ENCODE data around the gene KLF11.

Gene KLF11

DNA sequence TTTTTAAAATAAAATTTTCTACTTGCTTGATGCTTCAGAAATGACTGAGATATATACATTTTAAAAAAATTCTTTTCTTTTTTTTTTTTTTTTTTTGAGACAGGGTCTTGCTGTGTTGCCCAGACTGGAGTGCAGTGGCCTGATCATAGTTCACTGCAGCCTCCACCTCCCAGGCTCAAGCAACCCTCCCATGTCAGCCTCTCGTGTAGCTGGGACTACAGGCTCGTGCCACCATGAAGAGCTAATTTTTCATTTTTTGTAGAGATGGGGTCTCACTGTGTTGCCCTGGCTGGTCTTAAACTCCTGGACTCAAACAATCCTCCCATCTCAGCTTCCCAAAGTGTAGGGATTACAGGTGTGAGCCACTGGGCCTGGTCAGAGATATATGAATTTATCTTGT is 24.0 kb downstream of the KLF11 start:
- no peak for FAIRE-seq

DNA sequence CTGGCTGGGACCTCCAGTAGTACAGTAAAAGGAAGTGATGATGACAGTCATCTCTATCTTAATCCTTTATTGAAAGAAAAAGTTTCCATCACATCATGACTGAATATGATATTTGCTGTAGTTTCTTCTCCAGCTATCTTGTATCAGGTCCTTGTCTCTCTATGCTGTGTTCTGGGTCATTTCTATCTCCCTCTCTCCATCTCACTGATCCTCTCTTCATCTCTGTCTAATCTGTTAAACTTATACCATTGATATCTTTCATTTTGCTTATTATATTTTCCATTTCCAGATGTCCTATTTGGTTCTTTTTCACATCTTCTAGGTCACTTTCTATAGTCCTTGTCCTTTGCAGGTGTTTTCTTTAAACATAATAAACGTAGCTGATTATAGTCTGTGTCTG is 24.5 kb downstream of the KLF11 start:
- no peak for FAIRE-seq

DNA sequence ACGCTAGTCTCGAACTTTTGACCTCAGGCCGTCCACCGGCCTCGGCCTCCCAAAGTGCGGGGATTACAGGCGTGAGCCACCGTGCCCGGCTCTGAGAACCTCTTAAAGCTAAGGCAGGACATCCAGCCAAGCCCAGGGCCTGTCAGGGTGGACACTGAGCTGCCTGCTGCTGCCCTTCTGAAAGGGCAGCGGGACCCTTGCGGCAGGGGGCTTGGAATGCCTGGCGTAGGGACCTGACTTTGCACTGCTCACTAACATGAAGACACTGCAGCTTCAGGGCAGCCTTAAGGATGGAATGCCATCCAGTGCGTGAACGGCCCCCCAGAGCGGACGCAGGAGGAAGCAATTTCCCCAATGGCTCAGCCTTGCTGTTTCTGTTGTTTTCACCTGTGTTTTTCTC is 27.8 kb downstream of the KLF11 start:
- FAIRE-seq, result no peak

DNA sequence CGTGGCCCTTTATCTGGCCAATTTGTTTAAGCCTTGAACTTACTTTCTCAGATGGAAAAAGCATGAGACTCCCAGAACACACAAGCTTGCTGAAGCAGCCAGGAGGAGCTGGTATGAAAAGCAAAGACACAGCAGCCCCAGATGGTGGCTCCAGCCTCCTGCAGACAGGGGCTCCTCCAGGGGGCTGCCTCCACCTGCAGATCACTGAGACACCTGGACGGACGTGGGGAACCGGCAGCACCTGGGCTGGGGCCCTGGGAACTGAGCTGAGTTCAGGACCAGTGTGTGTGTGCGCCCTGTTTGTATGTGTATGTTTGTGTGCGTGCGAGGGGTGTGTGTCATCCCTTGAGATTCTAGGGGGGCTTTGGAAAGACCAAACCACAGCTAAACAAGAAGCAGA is 28.2 kb downstream of the KLF11 start:
- no peak for FAIRE-seq

DNA sequence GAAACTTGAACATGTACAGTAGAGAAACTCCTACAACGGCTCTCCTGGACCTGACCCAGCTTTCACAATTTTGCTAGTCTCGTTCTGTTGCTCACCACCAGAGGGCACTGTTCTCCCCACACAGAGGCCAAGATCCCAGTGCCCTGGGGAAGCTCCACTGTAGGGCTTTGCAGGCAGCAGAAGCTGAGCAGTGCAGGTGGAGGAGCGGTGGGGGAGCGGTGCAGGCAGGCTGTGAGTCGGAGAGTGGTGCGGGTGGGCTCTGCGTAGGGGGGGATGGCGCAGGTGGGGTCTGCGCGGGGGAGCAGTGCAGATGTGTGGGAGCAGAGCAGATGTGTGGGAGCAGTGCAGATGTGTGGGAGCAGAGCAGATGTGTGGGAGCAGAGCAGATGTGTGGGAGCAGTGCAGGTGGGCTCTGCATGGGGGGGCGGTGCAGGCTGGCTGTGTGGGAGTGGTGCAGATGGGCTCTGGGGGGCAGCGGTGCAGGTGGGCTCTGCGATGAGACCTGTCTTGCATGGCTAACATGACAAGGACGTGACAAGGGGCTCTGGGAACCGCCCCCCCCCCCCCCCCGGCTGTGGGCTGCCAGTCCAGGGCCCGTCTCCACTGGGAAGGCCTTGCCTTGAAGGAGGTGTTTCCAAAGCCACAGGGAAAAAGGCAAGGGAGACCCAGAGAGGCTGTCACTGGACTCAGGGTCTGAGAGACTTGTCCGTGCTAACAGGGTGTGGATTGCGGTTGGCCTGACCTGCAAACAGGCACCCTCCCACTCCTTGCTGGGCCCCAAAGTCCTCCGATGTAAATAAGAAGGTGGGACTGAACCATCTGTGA is 29.5 kb downstream of the KLF11 start:
- FAIRE-seq, result no peak

DNA sequence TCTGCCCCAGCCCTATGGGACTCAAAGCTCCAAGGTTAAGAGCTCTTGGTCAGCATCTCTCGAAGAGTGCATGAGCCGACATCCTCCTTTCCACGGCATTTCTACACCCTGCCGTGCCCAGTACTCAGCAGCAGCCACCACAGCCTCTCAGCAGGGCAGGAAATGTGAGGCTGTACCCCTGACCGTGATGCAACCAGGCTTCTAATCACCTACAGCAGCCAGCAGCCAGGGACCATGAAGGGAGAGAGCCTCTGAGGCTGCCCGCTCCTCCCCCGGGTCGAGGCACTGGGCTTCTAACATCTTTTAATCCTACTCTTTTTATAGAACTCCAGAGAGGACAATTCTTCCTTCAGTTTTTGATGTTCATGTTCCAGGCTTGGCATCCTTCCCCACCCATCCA is 30.4 kb downstream of the KLF11 start:
- no peak for FAIRE-seq

DNA sequence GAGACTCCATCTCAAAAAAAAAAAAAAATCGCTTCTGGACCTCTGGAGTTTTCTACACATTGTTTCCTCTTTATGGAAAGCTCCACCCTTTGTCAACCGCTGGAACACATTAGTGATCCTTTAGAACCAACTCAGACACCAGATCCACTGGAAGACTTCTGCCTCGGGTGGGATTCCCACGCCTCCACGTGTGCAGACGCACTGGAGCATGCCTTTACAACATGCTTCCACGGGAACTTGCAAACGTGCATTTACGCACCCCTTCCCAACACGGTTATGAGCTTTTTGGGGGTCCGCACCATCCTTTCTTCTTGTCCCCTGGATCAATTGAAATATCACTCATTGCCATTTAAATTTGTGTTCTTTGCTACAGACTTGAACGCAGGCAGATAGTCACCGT is 31.8 kb downstream of the KLF11 start:
- no peak for FAIRE-seq

DNA sequence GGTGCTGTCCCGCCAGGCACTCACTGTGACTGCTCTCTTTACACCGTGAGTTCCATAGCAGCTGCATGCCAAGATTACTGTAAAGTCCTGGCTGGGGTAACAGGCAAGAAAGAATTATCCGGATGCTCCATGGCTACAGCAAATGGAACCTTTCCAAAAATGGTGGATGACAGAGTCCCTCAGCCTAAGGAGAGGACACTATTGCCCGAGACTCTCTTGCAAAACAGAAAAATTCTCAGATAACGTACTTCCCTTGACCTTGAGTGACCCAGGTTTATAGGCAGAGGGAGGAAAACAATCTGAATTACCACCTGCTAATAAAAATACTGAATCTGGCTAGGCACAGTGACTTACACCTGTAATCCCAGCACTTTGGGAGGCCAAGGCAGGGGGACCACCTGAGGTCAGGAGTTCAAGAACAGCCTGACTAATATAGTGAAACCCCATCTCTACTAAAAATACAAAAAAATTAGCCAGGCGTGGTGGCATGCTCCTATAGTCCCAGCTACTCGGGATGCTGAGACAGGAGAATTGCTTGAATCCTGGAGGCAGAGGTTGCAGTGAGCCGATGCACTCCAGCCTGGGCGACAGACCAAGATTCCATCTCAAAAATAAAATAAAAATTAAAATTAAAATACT is 32.3 kb downstream of the KLF11 start:
- FAIRE-seq, result no peak

DNA sequence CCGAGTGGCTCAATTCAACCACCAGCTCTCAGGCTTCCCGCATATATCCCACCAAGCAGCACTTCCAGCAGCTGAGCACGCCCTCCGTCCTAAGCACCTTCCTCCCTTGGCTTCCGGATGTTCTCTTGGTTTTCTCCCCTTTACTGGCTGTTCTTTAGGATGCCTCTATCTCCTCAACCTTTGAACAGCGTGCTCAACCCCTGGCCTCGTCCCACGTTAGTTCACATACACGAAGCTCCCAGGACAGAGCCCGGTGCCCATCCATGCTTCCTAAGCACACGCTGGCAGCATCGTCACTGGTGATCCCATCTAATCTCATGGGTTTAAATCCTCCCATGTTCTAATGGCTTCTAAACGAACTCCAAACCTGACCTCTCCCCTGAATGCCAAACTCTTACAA is 33.2 kb downstream of the KLF11 start:
- FAIRE-seq, result no peak

DNA sequence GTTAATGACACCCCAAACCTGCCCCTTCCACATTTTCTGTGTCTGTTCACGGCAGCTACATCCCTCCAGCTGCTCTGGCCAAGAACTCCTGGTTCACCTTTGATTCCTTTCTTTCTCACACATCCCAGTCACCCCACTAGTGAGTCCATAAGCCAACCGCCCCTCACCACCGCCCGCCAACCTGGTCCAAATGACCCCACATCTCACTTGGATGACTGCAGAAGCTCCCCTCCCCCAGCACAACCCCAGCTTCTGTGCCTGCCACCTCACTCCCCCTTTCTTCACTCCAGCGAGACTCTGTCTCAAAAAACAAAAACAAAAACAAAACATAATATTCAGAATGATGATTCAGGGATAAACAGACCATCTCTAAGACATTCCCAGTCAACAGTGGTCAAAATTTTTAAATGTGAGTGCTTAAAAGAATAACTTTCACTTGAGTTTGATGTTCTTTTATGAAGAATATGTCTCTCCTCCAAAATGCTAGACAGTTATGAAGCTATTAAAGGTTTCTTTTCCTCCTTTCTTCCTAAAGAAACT is 33.7 kb downstream of the KLF11 start:
- no peak for FAIRE-seq

DNA sequence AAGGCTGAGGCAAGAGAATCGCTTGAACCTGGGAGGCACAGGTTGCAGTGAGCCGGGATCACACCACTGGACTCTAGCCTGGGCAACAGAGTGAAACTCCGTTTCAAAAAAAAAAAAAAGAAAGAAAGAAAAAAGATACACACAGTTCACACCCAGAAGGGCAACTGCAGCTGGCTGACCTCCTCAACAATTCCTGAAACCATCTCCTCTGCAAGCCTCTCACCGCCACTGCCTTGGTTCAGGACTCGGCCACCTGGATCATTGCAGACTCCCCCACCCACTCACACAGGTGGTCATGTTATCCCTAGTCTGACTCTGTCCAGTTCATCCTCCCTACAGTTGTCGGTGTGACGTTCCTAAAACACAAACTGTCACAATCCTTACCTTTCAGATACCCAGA is 34.7 kb downstream of the KLF11 start:
- FAIRE-seq, result no peak

DNA sequence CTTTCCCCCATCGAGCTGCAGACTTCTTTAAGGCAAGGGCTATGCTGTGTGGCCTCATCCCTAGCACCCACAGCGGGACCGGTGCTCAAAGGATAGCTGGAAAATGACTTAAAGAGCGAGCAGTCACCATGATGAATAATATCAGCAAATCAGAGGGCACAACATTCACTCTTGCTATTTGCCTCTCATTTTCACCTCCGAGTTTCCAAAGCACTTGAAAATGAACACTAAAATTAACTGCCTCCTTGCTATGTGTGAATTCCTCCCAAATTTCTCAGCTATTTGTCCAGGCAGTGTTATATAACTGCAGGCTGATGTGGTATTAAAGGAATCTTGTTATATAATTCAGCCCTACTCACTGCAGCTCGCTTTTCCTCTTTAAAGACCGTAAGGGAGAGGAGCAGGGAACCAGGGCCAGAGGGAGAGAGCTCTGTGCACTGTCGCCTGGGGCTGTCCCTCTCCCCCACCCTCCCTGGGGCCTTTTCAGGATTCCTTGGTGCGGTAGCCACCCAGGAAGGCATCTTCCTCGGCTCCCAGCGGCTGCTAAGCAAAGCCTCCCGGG is 35.4 kb downstream of the KLF11 start:
- FAIRE-seq, result no peak

DNA sequence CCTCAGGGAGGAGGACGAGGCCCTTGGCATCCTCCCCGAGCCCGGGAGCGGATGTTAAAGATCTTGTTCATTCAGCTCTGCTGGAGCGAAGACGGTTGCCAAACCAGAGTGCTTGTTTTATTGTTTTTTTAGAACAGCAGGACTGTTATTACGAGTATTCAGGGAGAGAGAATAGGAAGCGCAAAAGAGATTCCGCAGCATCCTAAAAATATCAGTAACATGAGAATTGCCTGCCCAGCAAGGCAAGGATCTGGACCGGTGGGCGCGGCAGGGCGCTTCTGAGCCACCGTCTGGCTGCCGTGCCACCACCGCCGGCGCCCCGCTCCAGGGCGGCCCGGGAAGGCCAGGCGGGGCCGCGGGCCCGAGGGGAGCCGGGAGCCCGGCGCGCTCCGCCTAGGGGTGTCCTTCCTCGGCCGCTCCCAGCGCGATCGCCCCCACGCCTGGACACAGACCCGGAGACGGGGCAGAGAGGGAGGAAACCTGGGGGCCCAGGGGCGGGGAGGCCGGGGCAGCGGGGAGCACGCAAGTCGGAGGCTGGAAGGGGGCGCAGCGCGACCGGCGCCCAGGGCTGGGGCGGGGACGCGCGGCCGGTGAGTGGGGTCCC is 36.0 kb downstream of the KLF11 start:
- no peak for FAIRE-seq

DNA sequence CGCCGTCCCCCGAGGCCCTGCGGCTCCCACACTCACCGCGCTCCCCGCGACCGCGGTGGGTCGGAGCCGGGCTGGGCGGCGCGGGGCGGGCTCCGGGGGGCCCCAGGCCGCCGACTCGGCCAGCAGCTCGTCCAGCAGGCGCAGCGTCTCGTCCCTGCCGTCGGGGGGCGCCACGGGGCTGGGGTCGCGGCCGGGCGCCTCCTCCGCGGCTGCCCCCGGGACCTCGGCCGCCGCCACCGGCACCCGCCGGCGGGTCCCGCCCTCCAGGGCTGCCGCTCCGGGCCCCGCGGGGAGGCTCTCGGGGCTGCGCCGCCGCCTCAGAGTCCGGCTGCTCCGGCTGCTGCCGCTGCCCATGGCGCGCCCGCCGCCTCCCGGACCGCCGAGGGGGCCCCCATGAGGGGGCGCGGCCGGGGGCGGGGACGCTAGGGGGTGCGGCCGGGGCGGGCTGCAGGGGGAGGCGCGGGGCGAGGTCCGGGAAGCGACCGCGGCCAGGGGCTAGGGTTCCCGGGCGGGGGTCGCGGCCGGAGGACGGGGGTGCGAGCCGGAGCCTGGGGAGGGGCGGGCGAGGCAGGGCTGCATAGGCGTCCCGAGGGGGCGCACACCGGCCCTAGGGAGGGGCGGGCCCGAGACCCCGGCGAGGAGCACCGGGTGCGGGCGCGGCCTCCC is 36.7 kb downstream of the KLF11 start, which contains the start of gene CYS1:
TSS of gene CYS1 (minus strand) at position 542 of the 666 bp plus-strand sequence. CDS start at position 354, 188 bp downstream.
- FAIRE-seq, result no peak

DNA sequence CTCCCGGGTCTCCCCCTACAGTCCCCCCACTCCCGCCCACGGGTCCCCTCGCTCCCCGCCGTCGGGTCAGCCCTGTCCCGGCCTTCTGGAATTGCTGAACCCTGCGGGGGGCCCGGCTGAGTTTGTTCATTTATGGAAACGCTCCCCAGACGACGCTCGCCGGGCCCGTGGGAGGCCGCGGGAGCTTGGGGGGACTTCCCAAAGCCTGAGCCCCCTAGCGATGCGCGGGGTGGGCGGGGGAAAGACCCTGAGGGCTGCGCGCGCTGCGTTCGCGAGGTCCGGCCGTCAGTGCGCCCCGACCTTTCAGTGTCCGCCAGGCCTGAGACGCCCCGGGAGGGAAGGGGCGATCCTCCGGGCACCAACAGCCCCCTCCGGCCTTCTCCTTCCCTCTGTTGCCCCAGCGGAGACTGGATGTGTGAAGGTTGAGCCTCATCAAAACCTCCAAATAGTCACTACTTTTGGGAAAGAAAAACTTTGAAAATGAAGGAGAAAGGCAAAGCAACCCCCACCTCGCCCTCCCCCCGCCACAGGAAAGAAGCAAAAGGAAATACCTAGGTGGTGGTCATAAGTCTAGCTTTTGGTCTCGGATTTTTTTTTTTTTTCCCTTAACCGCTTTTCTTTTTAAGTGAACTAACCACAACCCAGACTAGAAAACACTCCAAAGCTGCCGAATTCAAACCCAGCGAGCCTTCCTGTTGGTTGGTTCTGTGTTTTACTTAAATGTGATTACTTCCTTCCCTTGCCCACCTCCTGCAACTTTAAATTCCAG is 37.4 kb downstream of the KLF11 start:
- FAIRE-seq, result no peak

DNA sequence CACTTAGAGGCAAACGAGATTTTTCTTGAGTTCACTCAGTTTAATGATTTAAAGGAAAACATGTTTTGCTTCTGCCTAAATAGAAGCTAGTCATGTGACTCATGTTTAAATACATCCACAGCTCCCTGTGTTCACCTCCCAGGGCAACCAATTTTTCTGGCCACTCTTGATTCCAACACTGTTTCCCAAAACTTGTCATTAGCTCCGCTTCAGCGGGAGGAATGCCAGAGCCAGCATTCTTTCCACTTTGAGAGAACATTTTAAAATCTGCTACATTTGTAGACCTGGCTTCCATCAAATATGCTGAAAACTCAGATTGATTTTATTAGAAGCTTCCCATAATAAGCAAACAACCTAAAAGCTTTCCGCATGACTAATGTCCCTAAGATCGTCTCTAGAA is 39.7 kb downstream of the KLF11 start:
- no peak for FAIRE-seq

DNA sequence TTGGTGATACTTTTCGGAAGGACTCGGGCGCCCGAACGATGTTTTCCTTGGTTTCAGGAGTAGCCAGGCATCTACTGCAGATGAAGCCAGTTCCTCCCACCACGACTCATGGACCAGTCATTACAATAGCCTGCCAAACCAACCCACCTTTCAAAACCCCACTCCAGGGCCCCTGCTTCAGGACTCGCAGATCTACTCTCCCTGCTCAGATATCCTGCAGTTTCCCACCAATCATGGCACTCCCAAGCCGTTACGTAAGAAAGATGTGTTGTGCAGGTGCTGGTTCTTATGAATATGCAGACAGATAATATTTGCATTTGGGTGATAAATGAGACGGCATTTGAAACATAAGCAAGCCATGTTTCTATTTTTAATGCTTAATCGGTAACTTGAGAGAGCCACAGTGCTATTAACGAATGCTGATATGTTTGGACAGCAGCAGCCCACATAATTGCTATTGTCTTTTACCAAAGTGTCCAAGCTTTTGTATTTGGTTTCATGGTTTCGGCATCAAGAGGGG is 40.4 kb downstream of the KLF11 start:
- no peak for FAIRE-seq

DNA sequence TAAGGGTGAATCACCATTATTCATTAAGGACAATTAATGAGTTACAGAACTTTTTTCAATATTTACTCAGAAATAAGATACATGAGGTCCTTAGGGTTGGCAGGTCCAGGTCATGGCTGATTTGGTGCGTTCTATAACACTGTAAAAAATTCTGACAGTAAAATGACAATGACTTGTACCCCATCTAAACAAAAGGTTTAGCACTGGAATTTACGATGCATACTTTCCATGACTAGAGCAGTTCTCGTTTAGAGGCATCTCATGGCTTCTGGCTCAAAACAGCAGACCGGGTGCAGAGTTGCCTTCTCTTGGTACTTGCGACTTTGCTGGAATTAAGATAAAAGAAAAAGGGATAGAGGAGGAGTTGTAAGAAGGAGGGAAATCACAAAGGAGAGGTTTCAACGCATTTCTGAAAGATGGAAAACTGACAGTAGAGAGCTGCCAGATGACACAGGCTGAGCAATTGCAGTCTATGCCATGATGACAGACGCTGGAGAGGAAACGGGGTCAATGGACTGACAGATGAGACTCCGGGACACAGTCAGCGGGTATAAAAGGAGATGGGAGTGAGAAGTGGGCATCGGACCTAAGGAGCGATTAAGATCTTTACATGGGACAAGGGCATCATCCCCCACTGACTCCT is 41.0 kb downstream of the KLF11 start:
- FAIRE-seq, result no peak

DNA sequence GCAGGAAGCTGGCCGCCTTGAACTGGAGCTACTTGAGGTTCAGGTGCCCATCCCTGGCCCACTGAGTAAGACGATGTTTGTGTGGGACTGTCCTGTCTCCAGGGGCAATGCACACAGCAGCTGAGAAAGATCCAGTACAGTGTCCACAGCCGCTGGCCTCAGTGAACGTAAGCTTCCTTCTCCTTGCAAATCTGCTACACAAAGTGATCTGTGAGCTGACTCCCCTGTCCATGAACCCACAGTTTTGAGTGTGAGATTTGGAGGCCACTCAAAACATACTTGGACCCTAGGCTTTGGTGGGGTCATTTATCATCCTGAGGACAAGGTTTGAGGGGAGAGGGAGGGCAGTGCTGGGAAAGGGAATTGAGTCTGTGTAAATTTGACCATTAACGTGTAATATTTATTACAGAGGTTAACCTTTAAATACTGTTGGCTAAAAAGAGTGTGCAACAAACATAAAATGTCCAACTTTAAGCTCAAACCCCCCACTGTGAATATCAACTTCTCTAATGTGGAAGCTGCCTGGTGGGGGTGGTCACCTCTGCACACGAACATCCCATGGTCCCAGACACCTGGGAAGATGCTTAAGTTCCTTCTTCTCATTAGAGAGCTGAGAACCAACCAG is 41.8 kb downstream of the KLF11 start:
- no peak for FAIRE-seq

DNA sequence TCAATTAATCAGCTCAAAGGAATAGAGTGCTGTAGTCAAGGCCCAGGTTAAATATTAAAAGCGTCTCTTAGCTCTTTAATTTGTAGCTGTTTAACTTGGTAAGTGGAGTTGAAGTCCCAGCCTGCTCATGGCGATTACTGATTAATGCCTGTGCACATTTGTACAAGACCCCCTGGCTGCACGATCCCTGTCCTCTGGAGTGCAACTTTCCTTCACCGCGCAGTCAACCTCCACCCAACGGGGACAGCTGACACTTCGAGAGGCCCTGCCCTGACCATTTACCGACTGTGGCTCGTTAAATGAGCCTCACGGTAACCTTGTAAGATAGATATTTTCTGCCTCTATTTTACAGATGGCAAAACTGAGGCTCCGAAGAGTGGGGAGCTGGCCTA is 42.3 kb downstream of the KLF11 start:
- FAIRE-seq, result no peak

DNA sequence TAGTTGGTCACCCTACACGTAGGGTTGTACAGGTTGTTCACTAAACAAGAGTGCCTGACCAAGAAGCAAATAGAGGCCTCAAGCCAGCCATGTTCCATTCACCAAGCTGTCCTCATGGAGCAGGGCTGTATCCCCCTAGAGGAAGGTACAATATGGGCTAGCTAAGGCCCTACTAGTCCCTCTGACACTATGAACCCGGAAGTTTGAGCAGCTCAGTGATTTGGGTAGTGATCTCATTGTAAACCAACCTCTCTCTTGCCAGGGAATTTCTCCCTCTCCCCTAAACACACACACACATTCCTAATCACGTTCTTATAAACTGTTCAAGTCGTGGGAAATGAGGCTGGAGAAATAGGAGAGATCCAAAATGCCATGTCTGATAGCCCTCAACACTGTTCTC is 43.6 kb downstream of the KLF11 start:
- no peak for FAIRE-seq

Data from colon (tissue), 2 donors.